ENCODE measurements around the gene PGD. TPM values are rescaled to one million over a fixed set of nuclear protein-coding genes. Genes with fewer than 3 reads are reported as not detected.

PGD gene
- total RNA-seq, 2 donors from 2014 or later = 115 to 124 TPM

- no peak for TF ChIP-seq CTCF (IDR thresholded peaks at IDR 0.05)
- intact Hi-C loops (cut with DNase I) = loop anchor here (5.0 kb wide), 1 partner anchor 113 kb away; no protein-coding TSS in a partner anchor
- Histone ChIP-seq H3K27ac (no peak overlapping the region), H3K27me3 (no peaks in the 10 kb centered on the region), H3K9me3 (no peaks in the 10 kb centered on the region), H3K36me3 (no peaks in the 10 kb centered on the region), H3K4me1 (no peaks in the 10 kb centered on the region), H3K9ac (ENCODE audit: low read depth in 2 of 2, low read length in 2 of 2) (no peak overlapping the region), H3K4me3 (no peak overlapping the region)
- DNase-seq = no peak
Measured at GRCh38 chr1:10379676-10380075, 19.2 kb upstream of the PGD start.

DNA sequence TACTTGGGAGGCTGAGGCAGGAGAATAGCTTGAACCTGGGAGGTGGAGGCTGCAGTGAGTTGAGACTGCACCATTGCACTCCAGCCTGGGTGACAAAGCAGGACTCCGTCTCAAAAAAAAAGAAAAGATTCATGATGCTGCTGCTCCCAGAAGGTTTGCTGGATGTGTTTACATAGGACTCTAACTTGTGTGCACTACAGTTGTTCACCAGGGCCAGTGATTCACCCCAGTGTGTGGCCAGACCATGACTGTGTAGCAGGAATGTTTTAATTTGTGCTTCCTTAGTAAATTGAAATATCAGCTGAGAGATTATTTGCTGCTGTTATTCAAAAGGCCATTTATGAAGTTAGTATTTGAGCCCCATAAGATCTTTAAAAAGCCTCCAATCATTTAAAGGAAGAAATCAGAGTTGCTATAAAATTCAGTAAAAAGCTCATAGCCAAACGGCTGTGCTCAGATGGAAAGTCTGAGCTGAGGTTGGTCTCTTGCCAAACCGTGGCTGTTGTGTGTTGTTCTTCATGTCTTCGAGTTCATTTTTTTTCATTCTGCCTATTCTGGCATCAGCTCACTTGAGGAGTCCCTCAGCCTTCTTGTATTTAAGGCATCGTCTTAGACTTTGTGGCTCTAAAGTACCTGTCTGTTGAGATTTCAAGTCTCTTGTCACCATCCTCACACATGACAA lies 18.1 kb upstream of the PGD start:
- H3K36me3 ChIP-seq = no peaks in the 10 kb centered on the region
- no peaks in the 10 kb centered on the region for H3K27me3 ChIP-seq
- DNase-seq = no peak
- H3K27ac ChIP-seq = no peak overlapping the region
- no peaks in the 10 kb centered on the region for H3K9me3 ChIP-seq
- no peaks in the 10 kb centered on the region for H3K4me1 ChIP-seq
- H3K4me3 ChIP-seq = no peak overlapping the region
- intact Hi-C loops (cut with DNase I) = no loop called here
- no peak for TF ChIP-seq CTCF (IDR thresholded peaks at IDR 0.05)
- H3K9ac ChIP-seq (ENCODE audit: low read depth in 2 of 2, low read length in 2 of 2) = no peak overlapping the region

- Histone ChIP-seq H3K36me3 (no peaks in the 10 kb centered on the region), H3K4me3 (no peak overlapping the region), H3K27ac (no peak overlapping the region), H3K4me1 (peaks cover 4% of the 10 kb centered on the region), H3K27me3 (no peaks in the 10 kb centered on the region), H3K9me3 (no peaks in the 10 kb centered on the region), H3K9ac (ENCODE audit: low read depth in 2 of 2, low read length in 2 of 2) (no peak overlapping the region)
- intact Hi-C loops (cut with DNase I) = no loop called here
- TF ChIP-seq CTCF (IDR thresholded peaks at IDR 0.05) = no peak
- DNase-seq = no peak
Measured at GRCh38 chr1:10383630-10384029, 15.2 kb upstream of the PGD start.

- no peak for DNase-seq
- no peak for TF ChIP-seq CTCF (IDR thresholded peaks at IDR 0.05)
- Histone ChIP-seq H3K27me3 (no peaks in the 10 kb centered on the region), H3K4me1 (peaks cover 4% of the 10 kb centered on the region), H3K36me3 (no peaks in the 10 kb centered on the region), H3K27ac (no peak overlapping the region), H3K9ac (ENCODE audit: low read depth in 2 of 2, low read length in 2 of 2) (no peak overlapping the region), H3K4me3 (no peak overlapping the region), H3K9me3 (no peaks in the 10 kb centered on the region)
- intact Hi-C loops (cut with DNase I) = no loop called here
Measured at GRCh38 chr1:10384219-10384618, 14.6 kb upstream of the PGD start.

DNA sequence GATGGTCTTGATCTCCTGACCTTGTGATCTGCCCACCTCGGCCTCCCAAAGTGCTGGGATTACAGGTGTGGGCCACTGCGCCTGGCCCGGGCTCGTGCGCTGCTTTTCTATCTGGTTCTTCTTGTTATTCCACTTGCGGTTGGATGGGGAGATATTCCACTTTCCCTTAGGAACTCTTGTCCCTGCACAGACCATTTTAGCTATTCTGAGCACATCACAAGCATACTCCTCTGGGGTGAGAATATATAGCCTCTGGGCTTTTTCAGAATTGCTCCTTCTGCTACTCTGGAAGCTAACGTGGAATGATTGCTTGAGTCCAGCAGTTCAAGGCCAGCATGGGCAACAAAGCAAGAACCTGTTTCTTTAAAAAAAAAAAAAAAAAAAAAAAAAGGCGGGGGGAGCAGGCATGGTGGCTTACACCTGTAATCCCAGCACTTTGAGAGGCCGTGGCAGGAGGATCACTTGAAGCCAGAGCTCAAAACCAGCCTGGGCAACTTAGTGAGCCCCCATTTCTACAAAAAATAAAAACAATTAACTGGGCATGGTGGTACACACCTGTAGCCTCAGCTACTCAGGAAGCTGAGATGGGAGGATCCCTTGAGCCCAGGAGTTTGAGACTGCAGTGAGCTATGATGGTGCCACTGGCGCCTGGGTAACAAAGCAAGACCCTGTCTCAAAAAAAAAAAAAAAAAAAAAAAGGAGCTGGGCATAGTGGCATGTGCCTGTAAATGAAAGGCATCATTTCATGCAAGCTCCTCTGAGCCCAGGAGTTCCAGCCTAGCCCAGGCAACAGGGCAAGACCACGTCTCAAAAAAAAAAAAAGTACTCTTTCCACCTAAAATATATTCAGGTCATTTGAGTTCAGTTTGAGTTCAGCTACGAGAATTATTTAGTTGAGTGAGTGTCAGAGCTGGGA lies 11.8 kb upstream of the PGD start:
- no peak for TF ChIP-seq CTCF (IDR thresholded peaks at IDR 0.05)
- no peaks in the 10 kb centered on the region for H3K27me3 ChIP-seq
- H3K4me1 ChIP-seq = peaks cover 4% of the 10 kb centered on the region
- peak overlapping the region; percentile 45 for H3K27ac ChIP-seq
- H3K9ac ChIP-seq (ENCODE audit: low read depth in 2 of 2, low read length in 2 of 2) = peak overlapping the region in 1 of 2 donors; percentile 32
- H3K4me3 ChIP-seq = no peak overlapping the region
- H3K9me3 ChIP-seq = no peaks in the 10 kb centered on the region
- intact Hi-C loops (cut with DNase I) = no loop called here
- no peak for DNase-seq
- H3K36me3 ChIP-seq = no peaks in the 10 kb centered on the region
